Epithelial cell of prostate (primary cell): ENCODE data around the gene GOLGA6L6.
"Not testable (repeated sequence)": the region's sequence is repeated elsewhere in the genome, so short reads cannot be mapped to it uniquely, and the experiment has no call there.

Experiments used
- DNase-seq: peaks from one replicate; pipeline ENCODE4 v3.0.0-alpha.2; 2011; ENCODE audit warnings: low read depth, low spot score
- H3K27ac ChIP-seq: fragments of 450-650 bp; 2 replicates; pipeline ENCODE4 v1.5.1; 2017; ENCODE audit warnings: mild to moderate bottlenecking

GOLGA6L6 gene

GRCh38 chr15:20541700-20542099, at the start of gene GOLGA6L6:
TSS of gene GOLGA6L6 (minus strand) at chr15:20541800. CDS start at chr15:20541709, 91 bp downstream.
- DNase-seq, H3K27ac ChIP-seq: not testable (repeated sequence)

GRCh38 chr15:20590069-20590468, 48.5 kb upstream of the GOLGA6L6 start:
- DNase-seq, H3K27ac ChIP-seq: not testable (repeated sequence)

- DNase-seq, result not testable (repeated sequence)
These were observed 45.2 kb upstream of the GOLGA6L6 start for GRCh38 chr15:20586821-20587220.

GRCh38 chr15:20582726-20583115, 41.1 kb upstream of the GOLGA6L6 start:
- H3K27ac ChIP-seq, DNase-seq: not testable (repeated sequence)

More at GRCh38 chr15:20586821-20587220, 45.2 kb upstream of the GOLGA6L6 start:
- not testable (repeated sequence) for H3K27ac ChIP-seq

GRCh38 chr15:20582109-20582725, 40.6 kb upstream of the GOLGA6L6 start:
- not testable (repeated sequence) for DNase-seq, H3K27ac ChIP-seq

GRCh38 chr15:20581261-20582108, 39.9 kb upstream of the GOLGA6L6 start:
- not testable (repeated sequence) for DNase-seq, H3K27ac ChIP-seq

- not testable (repeated sequence) for DNase-seq
These were observed 38.1 kb upstream of the GOLGA6L6 start for GRCh38 chr15:20579662-20580061.

GRCh38 chr15:20551289-20551688, 9.7 kb upstream of the GOLGA6L6 start:
- not testable (repeated sequence) for H3K27ac ChIP-seq, DNase-seq

More at GRCh38 chr15:20579662-20580061, 38.1 kb upstream of the GOLGA6L6 start:
- H3K27ac ChIP-seq, result not testable (repeated sequence)

GRCh38 chr15:20505926-20506658, 35.5 kb downstream of the GOLGA6L6 start:
- DNase-seq, H3K27ac ChIP-seq: not testable (repeated sequence)

GRCh38 chr15:20502839-20503238, 38.8 kb downstream of the GOLGA6L6 start:
- not testable (repeated sequence) for DNase-seq, H3K27ac ChIP-seq

GRCh38 chr15:20501512-20502222, 39.9 kb downstream of the GOLGA6L6 start:
- not testable (repeated sequence) for H3K27ac ChIP-seq, DNase-seq

GRCh38 chr15:20497781-20498180, 43.8 kb downstream of the GOLGA6L6 start:
- not testable (repeated sequence) for H3K27ac ChIP-seq, DNase-seq

GRCh38 chr15:20493035-20493434, 48.6 kb downstream of the GOLGA6L6 start:
- H3K27ac ChIP-seq, result not testable (repeated sequence)

GRCh38 chr15:20492598-20492997, 49.0 kb downstream of the GOLGA6L6 start:
- DNase-seq, H3K27ac ChIP-seq: not testable (repeated sequence)

More at GRCh38 chr15:20493035-20493434, 48.6 kb downstream of the GOLGA6L6 start:
- DNase-seq, result not testable (repeated sequence)

GRCh38 chr15:20489320-20489719, 52.3 kb downstream of the GOLGA6L6 start:
- H3K27ac ChIP-seq, DNase-seq: not testable (repeated sequence)
